ENCODE data around the gene RNF141. TPM values are rescaled to one million over a fixed set of nuclear protein-coding genes. Genes with fewer than 3 reads are reported as not detected.

RNF141 gene
- total RNA-seq, 1 donor from 2014 or later, result 21.7 TPM

DNA sequence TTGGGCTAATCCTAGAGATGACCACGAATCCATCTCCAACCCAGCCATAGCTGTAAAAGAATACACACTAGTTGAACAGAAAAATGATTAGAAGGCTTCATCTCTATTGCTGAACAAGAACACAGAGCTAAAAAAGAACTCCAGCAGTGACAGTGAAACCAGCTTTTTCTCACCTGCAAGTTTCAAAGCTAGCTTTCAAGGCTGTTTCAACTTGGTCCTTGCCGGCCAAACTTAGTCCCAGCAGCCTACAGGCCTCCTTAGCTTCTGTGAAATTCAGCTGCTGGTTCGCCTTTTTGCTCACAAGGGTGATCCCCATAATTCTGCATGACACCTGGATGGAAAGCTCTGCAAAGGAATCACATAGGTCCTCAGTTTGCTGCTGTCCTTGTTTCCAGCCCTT is 23.0 kb upstream of the RNF141 start:
- no peak overlapping the region for H3K4me3 ChIP-seq (ENCODE audit: low read depth, low read length)
- no peak for DNase-seq (ENCODE audit: low read depth)
- TF ChIP-seq, protein P1, sequence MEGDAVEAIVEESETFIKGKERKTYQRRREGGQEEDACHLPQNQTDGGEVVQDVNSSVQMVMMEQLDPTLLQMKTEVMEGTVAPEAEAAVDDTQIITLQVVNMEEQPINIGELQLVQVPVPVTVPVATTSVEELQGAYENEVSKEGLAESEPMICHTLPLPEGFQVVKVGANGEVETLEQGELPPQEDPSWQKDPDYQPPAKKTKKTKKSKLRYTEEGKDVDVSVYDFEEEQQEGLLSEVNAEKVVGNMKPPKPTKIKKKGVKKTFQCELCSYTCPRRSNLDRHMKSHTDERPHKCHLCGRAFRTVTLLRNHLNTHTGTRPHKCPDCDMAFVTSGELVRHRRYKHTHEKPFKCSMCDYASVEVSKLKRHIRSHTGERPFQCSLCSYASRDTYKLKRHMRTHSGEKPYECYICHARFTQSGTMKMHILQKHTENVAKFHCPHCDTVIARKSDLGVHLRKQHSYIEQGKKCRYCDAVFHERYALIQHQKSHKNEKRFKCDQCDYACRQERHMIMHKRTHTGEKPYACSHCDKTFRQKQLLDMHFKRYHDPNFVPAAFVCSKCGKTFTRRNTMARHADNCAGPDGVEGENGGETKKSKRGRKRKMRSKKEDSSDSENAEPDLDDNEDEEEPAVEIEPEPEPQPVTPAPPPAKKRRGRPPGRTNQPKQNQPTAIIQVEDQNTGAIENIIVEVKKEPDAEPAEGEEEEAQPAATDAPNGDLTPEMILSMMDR (conservative IDR thresholded peaks at IDR 0.05; ENCODE audit: low read depth, low read length), result no peak

DNA sequence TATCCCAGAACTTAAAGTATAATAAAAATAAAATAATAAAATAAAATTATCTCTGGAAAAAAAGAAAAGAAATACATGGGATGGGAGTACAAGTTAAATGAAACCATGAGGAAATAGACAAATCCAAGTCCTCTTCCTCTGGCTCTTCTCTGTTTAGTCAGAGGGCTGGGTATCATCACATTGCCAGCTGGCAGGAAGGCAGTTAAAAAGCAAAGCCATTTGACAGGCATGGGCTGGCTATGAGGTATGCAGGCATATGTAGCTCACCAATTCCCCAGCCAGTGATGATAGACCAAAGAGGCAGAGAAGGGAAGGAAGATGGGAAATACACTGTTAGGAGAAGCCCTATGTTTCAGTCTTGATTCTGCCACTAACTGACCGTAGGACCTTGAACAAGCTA is 21.0 kb upstream of the RNF141 start:
- TF ChIP-seq, protein P1 (conservative IDR thresholded peaks at IDR 0.05; ENCODE audit: low read depth, low read length), result no peak
- no peak overlapping the region for H3K4me3 ChIP-seq (ENCODE audit: low read depth, low read length)
- DNase-seq (ENCODE audit: low read depth), result no peak

- no peak for DNase-seq (ENCODE audit: low read depth)
- H3K4me3 ChIP-seq (ENCODE audit: low read depth, low read length), result no peak overlapping the region
- TF ChIP-seq, protein P1 (conservative IDR thresholded peaks at IDR 0.05; ENCODE audit: low read depth, low read length), result no peak
Measured at GRCh38 chr11:10561043-10561818, 20.2 kb upstream of the RNF141 start.

- TF ChIP-seq, protein P1 (conservative IDR thresholded peaks at IDR 0.05; ENCODE audit: low read depth, low read length), result no peak
- H3K4me3 ChIP-seq (ENCODE audit: low read depth, low read length), result no peak overlapping the region
- DNase-seq (ENCODE audit: low read depth), result no peak
Measured at GRCh38 chr11:10558288-10558687, 17.3 kb upstream of the RNF141 start.

GRCh38 chr11:10556590-10556989 is 15.6 kb upstream of the RNF141 start:
- TF ChIP-seq, protein P1 (conservative IDR thresholded peaks at IDR 0.05; ENCODE audit: low read depth, low read length), result no peak
- no peak for DNase-seq (ENCODE audit: low read depth)
- no peak overlapping the region for H3K4me3 ChIP-seq (ENCODE audit: low read depth, low read length)

DNA sequence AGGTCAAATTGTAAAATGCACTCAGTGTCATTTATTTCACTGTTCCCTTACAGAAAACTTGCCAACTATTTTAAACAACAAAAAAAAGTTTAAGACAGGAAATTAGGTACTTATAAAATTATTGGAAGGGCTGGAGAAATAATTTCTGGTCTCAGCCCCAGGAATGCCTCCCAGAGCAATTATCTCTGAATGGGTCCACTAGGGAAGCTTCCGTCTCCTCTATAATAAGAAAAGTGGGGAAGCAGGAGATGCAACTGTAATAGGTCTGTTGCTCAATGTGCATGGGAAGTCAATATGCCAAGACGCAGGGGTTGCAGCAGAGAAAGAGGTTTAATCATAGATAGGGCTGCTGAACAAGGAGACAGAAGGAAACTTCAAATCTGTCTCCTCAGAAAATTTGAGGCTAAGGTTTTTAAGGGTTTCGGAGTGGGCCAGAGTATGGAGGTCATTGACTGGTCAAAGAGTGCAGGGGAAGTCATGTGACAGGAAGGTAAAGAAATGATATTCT is 10.9 kb upstream of the RNF141 start:
- DNase-seq (ENCODE audit: low read depth), result no peak

More for the DNA sequence above, 10.9 kb upstream of the RNF141 start:
- no peak overlapping the region for H3K4me3 ChIP-seq (ENCODE audit: low read depth, low read length)
- TF ChIP-seq, protein P1 (conservative IDR thresholded peaks at IDR 0.05; ENCODE audit: low read depth, low read length), result no peak

Measured in epithelial cell of proximal tubule (primary cell).